ENCODE results near the gene EDC4.
A peak's percentile ranks its signal among the peaks of the same experiment; 100 is the strongest.
"Not testable (repeated sequence)": the region's sequence is repeated elsewhere in the genome, so short reads cannot be mapped to it uniquely, and the experiment has no call there.

Gene EDC4

GRCh38 chr16:67909056-67909742 lies 36.3 kb downstream of the EDC4 start:
- no peak for DNase-seq

GRCh38 chr16:67910158-67910557 lies 37.3 kb downstream of the EDC4 start:
- DNase-seq, result peak; percentile 8

- DNase-seq, result no peak
Measured at GRCh38 chr16:67914758-67915495, 42.1 kb downstream of the EDC4 start.

- DNase-seq, result not testable (repeated sequence)
Measured at GRCh38 chr16:67915496-67915769, 42.6 kb downstream of the EDC4 start.

GRCh38 chr16:67915831-67916723 lies 43.2 kb downstream of the EDC4 start:
- DNase-seq, result no peak

- peak; percentile 73 for DNase-seq
Measured at GRCh38 chr16:67917140-67917851, 44.4 kb downstream of the EDC4 start.

- DNase-seq, result peak; percentile 35
Measured at GRCh38 chr16:67917852-67918236, 45.0 kb downstream of the EDC4 start.

- DNase-seq, result no peak
Measured at GRCh38 chr16:67919622-67920221, 46.9 kb downstream of the EDC4 start.

- DNase-seq, result peak; percentile 27
Measured at GRCh38 chr16:67922221-67922620, 49.4 kb downstream of the EDC4 start.

GRCh38 chr16:67922740-67923139 lies 49.9 kb downstream of the EDC4 start:
- DNase-seq, result peak; percentile 99

- peak; percentile 89 for DNase-seq
Measured at GRCh38 chr16:67923414-67924116, 50.7 kb downstream of the EDC4 start.

GRCh38 chr16:67924140-67924906 lies 51.5 kb downstream of the EDC4 start:
- DNase-seq, result no peak

GRCh38 chr16:67926181-67926750 lies 53.4 kb downstream of the EDC4 start:
- peak; percentile 97 for DNase-seq

- peak; percentile 26 for DNase-seq
Measured at GRCh38 chr16:67927131-67927941, 54.5 kb downstream of the EDC4 start.

GRCh38 chr16:67928147-67928546 lies 55.3 kb downstream of the EDC4 start:
- DNase-seq, result no peak

GRCh38 chr16:67928561-67929364 lies 55.9 kb downstream of the EDC4 start:
- peak; percentile 73 for DNase-seq

GRCh38 chr16:67930191-67930590 lies 57.3 kb downstream of the EDC4 start:
- no peak for DNase-seq

GRCh38 chr16:67930678-67931211 lies 57.9 kb downstream of the EDC4 start:
- DNase-seq, result no peak

Measured in NCI-H1092 treated with DMSO at 0.1 percent for 48 hours (cell line).